Measurements from ENCODE around the gene BRPF1. TPM values are rescaled to one million over a fixed set of nuclear protein-coding genes. Genes with fewer than 3 reads are reported as not detected.
A peak's percentile ranks its signal among the peaks of the same experiment; 100 is the strongest.

The BRPF1 gene
- total RNA-seq, 1 experiment from 2014 or later, result 24.7 TPM

DNA sequence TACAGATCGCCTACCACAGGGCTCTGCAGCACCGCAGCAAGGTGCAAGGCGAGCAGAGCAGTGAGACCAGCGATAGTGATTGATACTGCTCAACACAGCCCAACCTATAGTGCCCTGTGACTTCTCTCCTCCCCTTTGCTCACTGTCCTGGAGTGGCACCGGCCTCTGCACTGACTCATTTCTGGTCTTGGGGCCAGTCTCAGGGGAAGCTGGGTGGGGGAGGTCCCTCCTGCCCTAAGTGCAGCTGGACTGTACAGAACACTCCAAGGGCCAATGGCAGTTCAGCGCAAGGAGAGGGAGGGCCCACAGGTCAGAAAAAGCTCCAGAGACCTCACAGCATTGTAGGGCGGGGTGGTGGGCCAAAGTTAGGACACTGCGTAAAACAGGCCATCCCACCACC, 15.7 kb downstream of the BRPF1 start:
- Mint-ChIP-seq H3K4me3 (ENCODE audit: unreplicated experiment) (no peak overlapping the region), H3K27ac (ENCODE audit: unreplicated experiment) (no peak overlapping the region)

DNA sequence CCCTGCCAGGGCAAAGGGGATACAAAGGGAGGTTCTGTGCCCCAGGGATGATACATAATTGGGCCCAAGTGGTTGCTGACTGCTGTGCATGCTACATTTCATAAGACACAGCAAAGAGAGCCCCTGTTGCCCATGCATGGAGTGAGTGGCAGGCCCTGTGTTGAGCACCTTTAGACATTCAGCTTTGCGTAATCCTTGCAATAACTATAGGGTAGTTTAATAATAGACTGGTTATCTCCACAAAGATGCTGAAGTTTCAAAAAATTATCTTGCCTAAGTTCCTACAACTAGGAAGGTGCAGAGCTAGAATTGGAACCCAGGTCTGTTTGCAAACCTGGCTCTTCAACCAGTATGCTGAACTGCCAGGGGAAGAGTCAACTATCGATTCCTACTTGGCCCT, 16.5 kb downstream of the BRPF1 start:
- H3K9me3 Mint-ChIP-seq (ENCODE audit: unreplicated experiment), result no peaks in the 10 kb centered on the region
- Histone ChIP-seq H3K4me1 (peaks cover 8% of the 10 kb centered on the region; the same call in 1 of the 2 replicates), H3K9me3 (no peaks in the 10 kb centered on the region), H3K4me3 (ENCODE audit: low read depth, low read length) (no peak overlapping the region), H3K36me3 (ENCODE audit: control insufficient read depth, insufficient read depth, low read length) (peaks cover 1% of the 10 kb centered on the region; the same call in 1 of the 2 replicates), H3K27me3 (replicated peaks; ENCODE audit: control insufficient read depth, insufficient read depth, low read length) (no peaks in the 10 kb centered on the region)
- TF ChIP-seq, protein P1, sequence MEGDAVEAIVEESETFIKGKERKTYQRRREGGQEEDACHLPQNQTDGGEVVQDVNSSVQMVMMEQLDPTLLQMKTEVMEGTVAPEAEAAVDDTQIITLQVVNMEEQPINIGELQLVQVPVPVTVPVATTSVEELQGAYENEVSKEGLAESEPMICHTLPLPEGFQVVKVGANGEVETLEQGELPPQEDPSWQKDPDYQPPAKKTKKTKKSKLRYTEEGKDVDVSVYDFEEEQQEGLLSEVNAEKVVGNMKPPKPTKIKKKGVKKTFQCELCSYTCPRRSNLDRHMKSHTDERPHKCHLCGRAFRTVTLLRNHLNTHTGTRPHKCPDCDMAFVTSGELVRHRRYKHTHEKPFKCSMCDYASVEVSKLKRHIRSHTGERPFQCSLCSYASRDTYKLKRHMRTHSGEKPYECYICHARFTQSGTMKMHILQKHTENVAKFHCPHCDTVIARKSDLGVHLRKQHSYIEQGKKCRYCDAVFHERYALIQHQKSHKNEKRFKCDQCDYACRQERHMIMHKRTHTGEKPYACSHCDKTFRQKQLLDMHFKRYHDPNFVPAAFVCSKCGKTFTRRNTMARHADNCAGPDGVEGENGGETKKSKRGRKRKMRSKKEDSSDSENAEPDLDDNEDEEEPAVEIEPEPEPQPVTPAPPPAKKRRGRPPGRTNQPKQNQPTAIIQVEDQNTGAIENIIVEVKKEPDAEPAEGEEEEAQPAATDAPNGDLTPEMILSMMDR (IDR thresholded peaks at IDR 0.05; ENCODE audit: insufficient read depth in 1 of 2, low read depth in 1 of 2, low read length in 1 of 2, severe bottlenecking in 1 of 2, unreplicated experiment in 1 of 2), result no peak
- H3K4me3 Mint-ChIP-seq (ENCODE audit: unreplicated experiment), result peak overlapping the region; percentile 88
- no peaks in the 10 kb centered on the region for H3K27me3 Mint-ChIP-seq (ENCODE audit: insufficient read depth, unreplicated experiment)
- DNase-seq, result no peak
- H3K36me3 Mint-ChIP-seq (ENCODE audit: insufficient read depth, unreplicated experiment), result peaks cover 24% of the 10 kb centered on the region
- CTCF ChIA-PET, result no interaction called here
- POLR2A ChIA-PET, result no interaction called here
- H3K27ac Mint-ChIP-seq (ENCODE audit: unreplicated experiment), result no peak overlapping the region
- H3K4me1 Mint-ChIP-seq (ENCODE audit: low read depth, unreplicated experiment), result no peaks in the 10 kb centered on the region
- intact Hi-C loops (cut with micrococcal nuclease; ENCODE audit: unreplicated experiment), result loop anchor here (2.0 kb wide), 1 partner anchor 23 kb away; no protein-coding TSS in a partner anchor
- BruUV-seq (replicated peaks), result no TSS peak

More for the DNA sequence above, 15.7 kb downstream of the BRPF1 start:
- no TSS peak for BruUV-seq (replicated peaks)
- Histone ChIP-seq H3K9me3 (no peaks in the 10 kb centered on the region), H3K4me1 (peaks cover 8% of the 10 kb centered on the region; the same call in 1 of the 2 replicates), H3K4me3 (ENCODE audit: low read depth, low read length) (no peak overlapping the region), H3K36me3 (ENCODE audit: control insufficient read depth, insufficient read depth, low read length) (peaks cover 3% of the 10 kb centered on the region; the same call in 1 of the 2 replicates), H3K27me3 (replicated peaks; ENCODE audit: control insufficient read depth, insufficient read depth, low read length) (no peaks in the 10 kb centered on the region)
- POLR2A ChIA-PET, result no interaction called here
- CTCF ChIA-PET, result no interaction called here
- no peak for DNase-seq
- Mint-ChIP-seq H3K27me3 (ENCODE audit: insufficient read depth, unreplicated experiment) (no peaks in the 10 kb centered on the region), H3K4me1 (ENCODE audit: low read depth, unreplicated experiment) (no peaks in the 10 kb centered on the region), H3K36me3 (ENCODE audit: insufficient read depth, unreplicated experiment) (peaks cover 24% of the 10 kb centered on the region), H3K9me3 (ENCODE audit: unreplicated experiment) (no peaks in the 10 kb centered on the region)
- TF ChIP-seq, protein P1 (IDR thresholded peaks at IDR 0.05; ENCODE audit: insufficient read depth in 1 of 2, low read depth in 1 of 2, low read length in 1 of 2, severe bottlenecking in 1 of 2, unreplicated experiment in 1 of 2), result no peak
- intact Hi-C loops (cut with micrococcal nuclease; ENCODE audit: unreplicated experiment), result no loop called here

DNA sequence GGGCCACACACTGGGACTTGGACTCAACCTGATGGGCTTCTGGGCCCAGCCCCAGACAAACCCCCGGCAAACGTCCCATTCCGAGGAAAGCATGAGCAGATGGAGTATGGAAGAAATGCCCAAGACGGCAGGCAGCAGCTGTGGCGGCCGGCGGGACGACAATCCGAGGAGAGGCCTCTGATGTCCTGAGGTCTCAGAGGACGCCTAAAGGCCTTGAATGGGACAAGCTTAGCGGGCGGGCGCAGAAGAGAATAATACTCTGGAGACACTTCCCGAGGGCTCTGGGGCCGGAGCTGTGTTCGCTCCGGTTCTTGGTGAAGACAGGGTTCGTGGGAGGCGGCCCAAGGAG, 17.7 kb downstream of the BRPF1 start:
- Histone ChIP-seq H3K36me3 (ENCODE audit: control insufficient read depth, insufficient read depth, low read length) (peaks cover 1% of the 10 kb centered on the region; the same call in 1 of the 2 replicates), H3K27me3 (replicated peaks; ENCODE audit: control insufficient read depth, insufficient read depth, low read length) (no peaks in the 10 kb centered on the region), H3K4me1 (peaks cover 8% of the 10 kb centered on the region; the same call in 1 of the 2 replicates), H3K9me3 (no peaks in the 10 kb centered on the region), H3K4me3 (ENCODE audit: low read depth, low read length) (peak overlapping the region; percentile 94)
- BruUV-seq (replicated peaks), result TSS peak; percentile 73
- H3K27me3 Mint-ChIP-seq (ENCODE audit: insufficient read depth, unreplicated experiment), result no peaks in the 10 kb centered on the region
- CTCF ChIA-PET, result interaction anchor here (0.5 to 1.4 kb wide), 6 partner anchors 18 to 246 kb away, joined by 3 to 7 read pairs (median 5); partner anchors contain the start of genes ARPC4 and BRPF1
- TF ChIP-seq, protein P1 (IDR thresholded peaks at IDR 0.05; ENCODE audit: insufficient read depth in 1 of 2, low read depth in 1 of 2, low read length in 1 of 2, severe bottlenecking in 1 of 2, unreplicated experiment in 1 of 2), result no peak
- H3K36me3 Mint-ChIP-seq (ENCODE audit: insufficient read depth, unreplicated experiment), result peaks cover 24% of the 10 kb centered on the region
- H3K4me3 Mint-ChIP-seq (ENCODE audit: unreplicated experiment), result peak overlapping the region; percentile 88
- POLR2A ChIA-PET, result interaction anchor here (0.6 to 1.8 kb wide), 6 partner anchors 16 to 197 kb away, joined by 3 to 14 read pairs (median 4); partner anchors contain the start of genes ARPC4, BRPF1 and TADA3
- H3K4me1 Mint-ChIP-seq (ENCODE audit: low read depth, unreplicated experiment), result no peaks in the 10 kb centered on the region
- H3K9me3 Mint-ChIP-seq (ENCODE audit: unreplicated experiment), result no peaks in the 10 kb centered on the region
- intact Hi-C loops (cut with micrococcal nuclease; ENCODE audit: unreplicated experiment), result loop anchor here (1.0 to 2.0 kb wide), 2 partner anchors 18 to 22 kb away; partner anchors contain the start of gene BRPF1
- DNase-seq, result no peak
- peak overlapping the region; percentile 89 for H3K27ac Mint-ChIP-seq (ENCODE audit: unreplicated experiment)

Measured in Caco-2 (cell line).